NCI-H1105 (cell line): ENCODE measurements around the gene VMAC.

ENCODE experiments used
- DNase-seq: peaks from one replicate; lab custom pipeline; 2025; lab: John Stamatoyannopoulos, UW

VMAC gene

GRCh38 chr19:5905114-5905778 is 574 bp downstream of the VMAC start:
- DNase-seq: no peak

DNA sequence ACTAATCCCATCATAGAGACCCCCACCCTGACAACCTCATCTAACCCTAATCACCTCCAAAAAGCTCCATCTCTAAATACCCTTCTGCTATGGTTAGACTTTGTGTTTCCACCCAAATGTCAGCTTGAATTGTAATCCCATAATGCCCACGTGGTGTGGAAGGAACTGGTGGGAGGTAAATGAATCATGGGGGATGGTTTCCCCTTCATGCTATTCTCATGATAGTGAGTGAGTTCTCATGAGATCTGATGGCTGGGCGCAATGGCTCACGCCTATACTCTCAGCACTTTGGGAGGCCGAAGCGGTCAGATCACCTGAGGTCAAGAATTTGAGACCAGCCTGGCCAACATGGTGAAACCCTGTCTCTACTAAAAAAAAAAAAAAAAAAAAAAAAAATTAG is 2.6 kb downstream of the VMAC start:
- no peak for DNase-seq

DNA sequence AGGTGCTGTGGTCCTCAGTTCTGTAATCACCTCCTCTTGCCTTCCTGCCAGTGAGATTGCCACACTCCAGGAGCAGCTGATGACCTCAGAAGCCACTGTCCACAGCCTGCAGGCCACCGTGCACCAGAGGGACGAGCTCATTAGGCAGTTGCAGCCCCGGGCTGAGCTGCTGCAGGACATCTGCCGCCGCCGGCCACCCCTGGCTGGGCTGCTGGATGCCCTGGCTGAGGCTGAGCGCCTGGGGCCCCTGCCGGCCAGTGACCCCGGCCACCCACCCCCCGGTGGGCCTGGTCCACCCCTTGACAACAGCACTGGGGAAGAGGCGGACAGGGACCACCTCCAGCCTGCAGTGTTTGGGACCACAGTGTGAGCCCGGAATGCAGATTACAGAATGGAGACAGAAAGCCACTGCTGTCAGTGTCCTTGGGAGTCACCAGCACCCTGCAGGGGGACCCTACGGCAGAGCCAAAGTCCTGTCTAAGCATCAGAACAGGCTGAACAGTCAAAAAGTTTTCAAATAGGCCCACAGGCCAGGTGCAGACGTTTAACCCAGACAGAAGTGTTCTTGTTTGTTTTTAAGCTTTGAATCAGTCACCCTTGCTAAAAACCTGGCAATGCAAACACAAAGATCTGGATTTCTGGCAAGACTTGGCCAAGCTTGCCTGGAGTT is 4.2 kb downstream of the VMAC start:
- no peak for DNase-seq

DNA sequence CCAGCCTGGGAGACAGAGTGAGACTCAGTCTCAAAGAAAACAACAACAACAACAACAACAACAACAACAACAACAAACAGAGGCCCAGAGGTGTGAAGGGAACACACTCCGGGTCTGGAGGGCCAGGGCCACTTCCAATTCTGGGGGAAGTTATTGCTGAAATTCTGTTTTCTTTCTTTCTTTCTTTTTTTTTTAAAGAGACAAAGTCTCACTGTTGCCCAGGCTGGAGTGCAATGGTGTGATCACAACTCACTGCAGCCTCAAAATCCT is 5.9 kb downstream of the VMAC start:
- no peak for DNase-seq

DNA sequence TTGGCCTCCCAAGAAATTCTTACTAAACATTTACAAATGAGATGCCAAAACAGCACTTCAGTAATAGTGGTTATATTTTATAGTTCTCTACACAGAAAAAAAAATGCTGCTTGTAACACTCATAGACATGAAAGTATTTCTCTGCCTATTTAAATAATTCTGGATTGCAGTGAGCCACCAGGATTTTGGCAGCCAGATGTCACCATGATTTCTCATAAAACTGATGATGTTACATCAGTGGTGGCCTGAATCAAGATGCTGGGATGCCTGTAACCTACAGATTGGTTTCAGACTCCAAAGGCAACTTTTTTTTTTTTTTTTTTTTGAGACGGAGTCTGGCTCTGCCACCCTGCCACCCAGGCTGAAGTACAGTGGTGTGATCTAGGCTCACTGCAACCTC is 6.7 kb downstream of the VMAC start:
- DNase-seq: no peak

DNA sequence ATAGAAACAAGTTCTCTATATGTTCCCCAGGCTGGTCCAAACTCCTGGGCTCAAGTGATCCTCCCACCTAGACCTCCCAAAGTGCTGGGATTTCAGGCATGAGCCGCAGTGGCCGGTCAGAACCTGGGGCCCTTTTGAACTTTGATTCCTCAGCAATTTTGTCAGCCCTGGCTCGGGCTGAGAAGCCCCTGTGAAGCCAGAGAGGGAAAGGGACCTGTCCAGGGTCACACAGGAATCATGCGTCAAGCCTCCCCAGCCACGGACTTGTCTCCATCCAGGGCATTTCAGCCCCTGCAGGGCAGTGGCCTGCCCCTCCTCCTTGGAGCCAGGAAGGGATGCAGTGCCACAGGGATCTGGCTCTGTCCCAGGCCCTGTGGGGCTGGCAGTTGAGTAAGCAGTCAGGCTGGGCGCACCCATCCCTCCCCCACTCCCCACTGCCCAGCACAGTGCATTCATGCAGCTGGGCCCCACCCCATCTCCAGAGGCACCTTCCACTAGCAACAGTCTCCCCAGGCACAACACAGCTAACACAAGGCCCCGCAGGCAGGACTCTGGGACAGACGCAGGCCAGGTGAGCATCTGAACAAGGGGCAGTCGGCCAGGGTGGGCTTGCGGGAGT is 9.2 kb downstream of the VMAC start, which contains the start of gene CAPS:
Gene CAPS, plus strand, starts transcription at position 516 of the 619 bp plus-strand sequence. CDS start 153 bp downstream, outside the sequence.
- DNase-seq: no peak

DNA sequence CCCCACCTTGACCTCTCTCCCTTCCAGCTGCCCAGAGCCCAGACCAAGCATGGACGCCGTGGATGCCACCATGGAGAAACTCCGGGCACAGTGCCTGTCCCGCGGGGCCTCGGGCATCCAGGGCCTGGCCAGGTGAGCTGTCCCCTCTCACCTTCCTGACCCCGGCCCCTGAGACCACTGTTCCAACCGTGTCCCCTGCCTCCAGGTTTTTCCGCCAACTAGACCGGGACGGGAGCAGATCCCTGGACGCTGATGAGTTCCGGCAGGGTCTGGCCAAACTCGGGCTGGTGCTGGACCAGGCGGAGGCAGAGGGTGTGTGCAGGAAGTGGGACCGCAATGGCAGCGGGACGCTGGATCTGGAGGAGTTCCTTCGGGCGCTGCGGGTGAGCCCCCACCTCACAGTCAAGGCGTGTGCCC is 9.7 kb downstream of the VMAC start:
- DNase-seq: no peak

GRCh38 chr19:5914946-5915781 is 10.5 kb downstream of the VMAC start:
- no peak for DNase-seq

DNA sequence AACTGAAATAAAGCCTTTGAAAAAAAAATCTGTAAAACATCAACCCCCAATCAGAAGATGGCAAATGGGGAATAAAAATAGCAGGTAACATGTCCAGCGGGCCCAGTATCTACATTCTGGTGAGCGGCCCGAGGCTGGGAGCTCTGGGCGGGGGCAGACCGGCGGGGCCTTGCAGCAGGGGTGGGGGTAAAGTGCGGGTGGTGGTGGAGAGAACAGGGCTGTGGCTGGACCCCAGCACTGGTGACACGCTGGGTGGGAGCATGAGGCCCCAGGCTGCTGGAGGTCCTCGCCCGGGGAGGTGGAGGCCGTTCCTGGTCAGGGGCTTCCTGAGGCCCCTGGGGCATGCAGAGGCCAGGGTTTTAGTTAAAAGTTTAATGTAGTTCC is 11.1 kb downstream of the VMAC start:
- no peak for DNase-seq

GRCh38 chr19:5916181-5916708 is 11.6 kb downstream of the VMAC start:
- DNase-seq: no peak

DNA sequence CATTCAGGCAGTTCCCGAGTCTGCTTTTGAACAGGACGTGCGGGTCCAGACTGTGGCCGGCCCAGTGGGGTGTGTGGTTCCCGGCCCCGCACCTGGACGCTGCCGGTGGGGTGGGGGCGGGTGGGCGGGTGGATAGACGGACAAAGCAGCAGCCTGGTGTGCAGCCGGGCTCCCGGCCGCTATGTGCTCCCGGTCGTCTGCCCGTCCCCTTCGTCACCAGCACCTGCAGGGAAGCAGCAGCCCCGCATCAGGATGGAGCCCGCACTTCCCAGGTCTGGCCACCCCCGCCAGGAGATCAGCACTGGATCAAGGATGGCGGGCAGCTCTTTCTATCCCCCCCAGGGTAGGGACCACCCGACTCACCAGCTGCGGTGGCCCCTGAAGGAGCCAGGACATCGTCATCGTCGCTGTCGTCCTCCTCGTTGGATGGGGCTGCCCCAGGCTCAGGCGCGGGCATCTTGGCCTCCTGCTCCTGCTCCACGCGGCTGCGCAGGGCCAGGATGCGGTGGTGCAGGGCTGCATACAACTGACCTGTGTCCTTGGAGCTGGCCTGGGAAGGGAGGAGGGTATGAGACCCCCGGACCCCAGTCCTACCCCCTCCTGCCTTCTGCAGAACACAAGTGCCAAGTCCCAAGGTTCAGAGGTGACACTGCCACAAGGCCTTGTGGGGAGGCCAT is 12.9 kb downstream of the VMAC start:
- no peak for DNase-seq

- no peak for DNase-seq
These were observed 13.9 kb downstream of the VMAC start for GRCh38 chr19:5918463-5919079.

GRCh38 chr19:5921516-5922160 is 17.0 kb downstream of the VMAC start:
- DNase-seq: no peak

DNA sequence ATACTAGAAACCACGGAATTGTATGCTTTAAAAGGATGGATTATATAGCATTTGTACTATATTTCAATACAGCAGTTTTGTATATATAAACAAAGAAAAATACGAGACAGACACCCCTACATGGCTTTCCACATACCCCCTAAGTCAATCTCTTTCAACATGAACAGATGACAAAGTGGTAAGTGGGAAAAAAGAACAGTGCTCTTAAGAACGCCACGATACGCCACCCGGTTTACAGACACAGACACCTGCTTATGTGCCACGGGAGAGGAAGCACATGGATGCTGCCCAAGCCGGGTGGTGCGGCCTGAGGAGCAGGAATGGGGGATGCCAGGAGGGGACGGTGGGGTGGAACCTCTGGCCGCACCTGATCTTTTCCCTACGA is 17.5 kb downstream of the VMAC start:
- no peak for DNase-seq

DNA sequence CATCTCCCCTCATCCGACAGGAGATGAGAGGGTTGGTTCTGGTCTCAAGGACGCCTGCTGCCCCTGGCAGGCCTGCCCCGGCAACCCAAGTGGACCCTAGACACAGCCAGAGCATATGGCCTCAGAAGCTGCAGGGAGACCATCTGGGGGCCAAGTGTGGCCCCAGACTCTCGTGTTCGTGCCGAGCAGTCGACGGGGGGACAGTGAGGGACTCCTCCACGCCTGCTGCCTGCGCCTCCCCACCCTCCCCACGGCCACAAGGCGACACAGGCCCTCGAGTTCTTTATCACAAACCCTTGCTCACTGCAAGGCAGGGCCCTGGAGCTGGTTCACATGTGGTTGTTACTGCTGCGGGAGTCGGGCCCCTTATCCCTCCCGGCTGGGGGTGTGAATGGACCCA is 18.7 kb downstream of the VMAC start:
- no peak for DNase-seq

- DNase-seq: no peak
These were observed 21.3 kb downstream of the VMAC start for GRCh38 chr19:5925830-5926427.

DNA sequence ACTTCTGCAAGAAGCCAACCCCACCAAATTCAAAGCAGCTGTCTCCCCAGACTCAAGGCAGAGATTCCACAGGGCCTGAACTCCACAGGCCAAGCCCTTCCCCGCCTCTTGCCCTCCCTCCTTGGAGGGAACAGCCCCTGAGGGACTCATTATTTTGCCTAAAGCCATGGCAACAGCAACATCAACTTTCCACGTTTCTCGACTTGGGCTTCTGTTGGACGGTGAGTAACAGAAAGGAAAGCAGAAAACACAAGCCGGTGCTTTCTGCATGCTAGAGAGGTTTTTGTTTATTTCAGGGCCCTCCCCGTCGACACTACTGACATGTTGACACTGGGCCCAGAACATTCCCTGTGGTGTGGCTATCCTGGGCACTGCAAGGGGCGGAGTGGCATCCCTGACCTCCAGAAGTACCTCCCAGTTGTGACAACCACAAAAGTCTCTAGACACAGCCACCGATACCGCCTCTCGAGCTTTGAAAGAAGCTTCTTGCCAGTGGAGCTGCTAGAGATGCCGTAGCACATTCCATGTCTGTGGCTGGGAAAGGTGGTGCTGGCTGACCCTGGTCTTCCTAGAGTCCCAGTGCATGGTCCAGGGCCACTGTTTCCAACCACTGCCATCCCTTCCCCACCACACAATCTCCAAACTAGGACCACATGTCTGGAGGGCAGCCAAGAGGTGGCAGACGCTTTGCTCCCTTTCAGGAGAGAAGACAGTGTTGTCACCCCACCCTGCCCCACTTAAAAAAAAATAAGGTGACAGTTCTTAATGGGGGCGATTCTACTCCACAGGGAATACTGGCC is 22.2 kb downstream of the VMAC start:
- DNase-seq: no peak

GRCh38 chr19:5927441-5927821 is 22.8 kb downstream of the VMAC start:
- DNase-seq: no peak

- DNase-seq: no peak
These were observed 24.5 kb downstream of the VMAC start for GRCh38 chr19:5929179-5929578.

DNA sequence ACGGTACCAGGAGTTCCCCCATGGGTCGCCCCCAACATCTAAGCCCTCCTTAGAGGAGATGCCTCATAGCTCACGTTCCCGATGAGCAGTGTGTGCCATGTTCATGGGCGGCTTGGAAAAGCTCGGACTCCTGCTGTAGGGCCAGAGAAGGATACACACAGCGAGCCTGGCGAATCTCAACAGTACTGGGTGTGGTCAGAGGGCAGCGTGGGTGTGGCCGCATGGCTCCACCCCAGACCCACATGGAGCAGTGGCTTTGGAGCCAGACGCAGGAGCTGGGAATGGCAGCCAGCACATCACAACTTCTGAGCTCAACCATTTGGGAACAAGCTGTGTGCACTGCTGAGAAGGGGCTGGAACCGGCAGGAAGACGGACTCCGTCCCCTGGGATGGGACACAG is 25.0 kb downstream of the VMAC start:
- DNase-seq: no peak
